OCI-LY3 (cell line): ENCODE measurements around the gene RPN2.

Experiments used
- H2AFZ ChIP-seq: fragments of 200-600, 300-600 bp; shearing (Covaris generic); 2 replicates; pipeline ENCODE4 v1.6.0; 2014; ENCODE audit warnings: antibody characterized with exemption, low read depth, low read length
- H3K27ac ChIP-seq: fragments of 200-600, 300-600 bp; sonication (generic); 2 replicates; pipeline ENCODE4 v1.5.1; 2014; ENCODE audit warnings: mild to moderate bottlenecking, low read length, moderate library complexity, mixed read lengths
- H3K27me3 ChIP-seq: fragments of 200-600, 300-600 bp; sonication (generic); 2 replicates; pipeline ENCODE4 v1.6.1; 2014; ENCODE audit warnings: low read depth, low read length, mixed read lengths
- H3K36me3 ChIP-seq: fragments of 200-600, 300-600 bp; sonication (generic); replicated peaks from 2 replicates; pipeline ENCODE3; 2014; ENCODE audit warnings: low read depth, low read length, mixed read lengths
- H3K4me1 ChIP-seq: fragments of 300-600, 200-600 bp; sonication (generic); 2 replicates; pipeline ENCODE4 v1.6.1; 2014; ENCODE audit warnings: low read length, mixed read lengths
- H3K4me2 ChIP-seq: fragments of 200-600, 300-600 bp; sonication (generic); 2 replicates; pipeline ENCODE4 v1.6.1; 2014; ENCODE audit warnings: low read length, mixed read lengths
- H3K4me3 ChIP-seq: fragments of 300-600, 200-600 bp; sonication (generic); 2 replicates; pipeline ENCODE4 v1.5.1; 2014; ENCODE audit warnings: antibody characterized with exemption, mild to moderate bottlenecking, low read length, moderate library complexity
- H3K79me2 ChIP-seq: fragments of 300-600, 200-600 bp; shearing (Covaris generic); 2 replicates; pipeline ENCODE4 v1.6.1; 2014; ENCODE audit warnings: mild to moderate bottlenecking, low read length, mixed read lengths
- H3K9ac ChIP-seq: fragments of 300-600, 200-600 bp; shearing (Covaris generic); 2 replicates; pipeline ENCODE4 v1.6.0; 2014; ENCODE audit warnings: mild to moderate bottlenecking, low read length, moderate library complexity
- H3K9me3 ChIP-seq: fragments of 200-600, 300-600 bp; shearing (Covaris generic); 2 replicates; pipeline ENCODE4 v1.6.1; 2014; ENCODE audit warnings: low read length, mixed read lengths; ENCODE audit not compliant: insufficient read depth
- H4K20me1 ChIP-seq: fragments of 200-600, 300-600 bp; sonication (generic); 2 replicates; pipeline ENCODE4 v1.6.1; 2016; ENCODE audit warnings: low read length, mixed read lengths; ENCODE audit not compliant: insufficient read depth
- EZH2phosphoT487 ChIP-seq: fragments of 200-600 bp; shearing (Covaris generic); IDR thresholded peaks from 2 replicates; pipeline ENCODE4 v1.6.1; 2018; ENCODE audit warnings: antibody characterized with exemption, mixed run types, low read depth
- TF ChIP-seq, protein P1 (sequence below): fragments of 200-600, 300-600 bp; sonication (generic); IDR thresholded peaks from 2 replicates; pipeline ENCODE4 v1.5.1; 2014; ENCODE audit warnings: antibody characterized with exemption, low read length, low read depth

RPN2 gene

DNA sequence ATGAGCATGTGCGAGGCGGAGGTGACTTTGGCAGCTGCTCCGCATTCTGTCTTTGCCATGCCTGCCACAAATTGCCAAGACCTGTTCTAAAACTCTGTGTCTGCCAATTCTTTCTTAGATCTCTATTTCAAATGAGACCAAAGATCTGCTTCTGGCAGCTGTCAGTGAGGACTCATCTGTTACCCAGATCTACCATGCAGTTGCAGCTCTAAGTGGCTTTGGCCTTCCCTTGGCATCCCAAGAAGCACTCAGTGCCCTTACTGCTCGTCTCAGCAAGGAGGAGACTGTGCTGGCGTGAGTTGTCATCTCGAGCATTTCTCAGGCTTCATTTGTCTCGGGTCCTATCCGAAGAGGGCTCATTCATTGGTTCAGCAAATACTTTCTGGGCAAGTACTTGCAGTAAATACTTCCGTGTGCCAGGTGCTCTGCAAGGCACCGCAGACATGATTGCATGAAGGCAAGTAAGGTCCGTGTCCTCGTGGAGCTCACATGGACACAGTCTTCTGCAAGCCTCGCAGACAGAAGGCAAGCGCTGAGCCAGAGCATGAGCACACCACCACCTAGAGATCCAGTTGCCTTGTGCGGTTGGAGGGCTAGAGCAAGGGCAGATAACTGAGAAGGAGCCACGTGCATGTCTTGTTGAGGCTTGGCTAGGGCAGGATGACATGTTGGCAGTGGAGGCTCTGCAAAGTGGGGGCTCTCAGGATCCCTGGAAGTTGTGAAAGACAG is 20.0 kb downstream of the RPN2 start:
- peaks cover 42% of the 10 kb centered on the region for H4K20me1 ChIP-seq
- H3K36me3 ChIP-seq: peaks cover 62% of the 10 kb centered on the region
- H3K79me2 ChIP-seq: peaks cover 60% of the 10 kb centered on the region

DNA sequence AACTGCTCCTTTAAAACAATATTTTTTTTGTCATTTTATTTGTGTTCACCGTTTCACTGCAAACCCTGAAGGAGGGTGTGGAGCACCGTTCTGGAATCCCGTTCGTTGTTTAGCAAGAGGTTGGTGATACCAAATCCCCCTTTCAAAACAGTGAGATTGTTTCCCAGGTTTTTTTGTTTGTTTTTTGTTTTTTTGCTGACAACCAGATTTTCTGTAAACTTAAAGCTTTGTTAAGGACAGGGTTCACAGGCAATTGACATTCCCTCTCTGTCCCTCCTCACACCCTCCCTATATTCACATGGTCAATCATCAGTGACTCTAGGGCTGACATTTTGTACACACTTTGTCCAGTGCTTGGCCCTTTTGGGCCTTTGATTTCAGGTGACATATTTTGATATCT is 21.2 kb downstream of the RPN2 start:
- Histone ChIP-seq H3K27ac (no peak overlapping the region), H4K20me1 (peaks cover 34% of the 10 kb centered on the region), H3K4me1 (no peaks in the 10 kb centered on the region), H2AFZ (no peak overlapping the region), H3K4me2 (no peak overlapping the region), H3K9ac (no peak overlapping the region), H3K4me3 (no peak overlapping the region), H3K36me3 (peaks cover 75% of the 10 kb centered on the region), H3K27me3 (no peaks in the 10 kb centered on the region), H3K79me2 (peaks cover 47% of the 10 kb centered on the region), H3K9me3 (no peaks in the 10 kb centered on the region)
- TF ChIP-seq, protein P1, sequence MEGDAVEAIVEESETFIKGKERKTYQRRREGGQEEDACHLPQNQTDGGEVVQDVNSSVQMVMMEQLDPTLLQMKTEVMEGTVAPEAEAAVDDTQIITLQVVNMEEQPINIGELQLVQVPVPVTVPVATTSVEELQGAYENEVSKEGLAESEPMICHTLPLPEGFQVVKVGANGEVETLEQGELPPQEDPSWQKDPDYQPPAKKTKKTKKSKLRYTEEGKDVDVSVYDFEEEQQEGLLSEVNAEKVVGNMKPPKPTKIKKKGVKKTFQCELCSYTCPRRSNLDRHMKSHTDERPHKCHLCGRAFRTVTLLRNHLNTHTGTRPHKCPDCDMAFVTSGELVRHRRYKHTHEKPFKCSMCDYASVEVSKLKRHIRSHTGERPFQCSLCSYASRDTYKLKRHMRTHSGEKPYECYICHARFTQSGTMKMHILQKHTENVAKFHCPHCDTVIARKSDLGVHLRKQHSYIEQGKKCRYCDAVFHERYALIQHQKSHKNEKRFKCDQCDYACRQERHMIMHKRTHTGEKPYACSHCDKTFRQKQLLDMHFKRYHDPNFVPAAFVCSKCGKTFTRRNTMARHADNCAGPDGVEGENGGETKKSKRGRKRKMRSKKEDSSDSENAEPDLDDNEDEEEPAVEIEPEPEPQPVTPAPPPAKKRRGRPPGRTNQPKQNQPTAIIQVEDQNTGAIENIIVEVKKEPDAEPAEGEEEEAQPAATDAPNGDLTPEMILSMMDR: no peak
- TF ChIP-seq EZH2phosphoT487: no peak

More for the DNA sequence above, 20.0 kb downstream of the RPN2 start:
- Histone ChIP-seq H3K4me2 (no peak overlapping the region), H3K27ac (no peak overlapping the region), H3K9ac (no peak overlapping the region), H2AFZ (no peak overlapping the region), H3K9me3 (no peaks in the 10 kb centered on the region), H3K27me3 (no peaks in the 10 kb centered on the region), H3K4me1 (no peaks in the 10 kb centered on the region), H3K4me3 (no peak overlapping the region)
- TF ChIP-seq EZH2phosphoT487: no peak
- TF ChIP-seq, protein P1: no peak

DNA sequence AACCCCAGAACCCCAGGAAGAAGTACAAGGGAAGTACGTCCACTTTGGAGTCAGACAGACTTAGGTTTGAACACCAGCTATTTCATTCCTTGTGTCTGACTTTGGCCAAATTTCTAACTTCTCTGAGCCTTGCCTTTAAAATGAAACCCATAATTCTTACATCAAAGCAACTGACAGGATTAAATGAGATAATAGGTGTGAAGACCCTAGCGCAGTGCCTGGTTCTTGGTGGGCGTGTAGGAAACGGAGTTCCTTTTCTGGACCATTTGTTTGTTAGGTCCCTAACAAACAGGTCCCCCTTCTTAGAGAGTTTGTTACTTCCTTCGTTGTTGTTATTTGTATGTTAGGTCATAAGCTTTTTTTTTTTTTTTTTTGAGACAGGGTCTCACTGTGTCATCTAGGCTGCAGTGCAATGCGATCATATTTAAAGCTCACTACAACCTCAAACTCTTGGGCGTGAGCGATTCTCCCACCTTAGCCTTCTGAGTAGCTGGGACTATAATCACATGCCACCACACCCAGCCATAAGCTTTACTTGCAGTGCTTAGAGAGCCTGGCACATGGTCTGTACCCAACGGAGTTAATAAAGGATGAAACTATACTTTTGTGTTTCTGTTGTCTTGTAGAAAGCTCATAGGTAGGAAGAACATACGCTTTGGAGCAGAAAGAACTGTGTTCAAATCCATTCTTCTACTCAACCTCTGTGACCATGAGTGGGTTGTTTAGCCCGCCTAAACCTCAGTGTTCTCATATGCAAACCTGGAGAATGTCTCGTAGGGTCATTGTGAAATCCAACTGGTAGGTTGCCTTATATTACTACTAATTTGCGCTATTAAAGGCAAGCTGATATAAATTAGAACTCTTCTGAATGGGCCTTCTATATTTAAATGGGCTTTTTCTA is 22.0 kb downstream of the RPN2 start:
- TF ChIP-seq, protein P1: no peak
- no peak for TF ChIP-seq EZH2phosphoT487
- peaks cover 83% of the 10 kb centered on the region for H3K36me3 ChIP-seq
- no peak overlapping the region for H3K4me3 ChIP-seq
- no peak overlapping the region for H3K4me2 ChIP-seq
- peaks cover 29% of the 10 kb centered on the region for H4K20me1 ChIP-seq
- no peak overlapping the region for H3K27ac ChIP-seq
- H3K27me3 ChIP-seq: no peaks in the 10 kb centered on the region
- no peak overlapping the region for H2AFZ ChIP-seq
- peaks cover 40% of the 10 kb centered on the region for H3K79me2 ChIP-seq
- no peak overlapping the region for H3K9ac ChIP-seq
- no peaks in the 10 kb centered on the region for H3K4me1 ChIP-seq
- no peaks in the 10 kb centered on the region for H3K9me3 ChIP-seq

DNA sequence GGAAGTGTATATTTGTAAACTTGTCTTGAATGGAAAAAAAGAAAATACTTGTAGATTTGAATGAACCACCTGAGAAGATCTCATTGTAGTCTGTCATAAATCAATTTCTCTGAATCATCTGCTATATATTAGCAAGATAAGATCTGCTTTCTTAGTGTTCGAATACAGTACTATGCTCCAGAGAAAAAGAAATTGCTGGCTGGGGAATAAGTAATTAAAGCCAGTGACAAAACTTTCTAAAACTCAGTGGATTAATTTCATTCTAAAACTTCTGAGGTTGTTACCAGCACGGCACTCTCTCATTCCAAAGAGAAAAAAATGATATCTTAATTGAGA is 22.7 kb downstream of the RPN2 start:
- Histone ChIP-seq H3K4me3 (no peak overlapping the region), H3K9me3 (no peaks in the 10 kb centered on the region), H3K27me3 (no peaks in the 10 kb centered on the region), H3K27ac (no peak overlapping the region), H3K4me2 (no peak overlapping the region), H3K36me3 (peaks cover 81% of the 10 kb centered on the region), H3K4me1 (no peaks in the 10 kb centered on the region), H2AFZ (no peak overlapping the region), H4K20me1 (peaks cover 24% of the 10 kb centered on the region), H3K9ac (no peak overlapping the region), H3K79me2 (peaks cover 34% of the 10 kb centered on the region)
- TF ChIP-seq EZH2phosphoT487: no peak
- TF ChIP-seq, protein P1: no peak
